ENCODE results near the gene PALS2.
A peak's percentile ranks its signal among the peaks of the same experiment; 100 is the strongest.

The PALS2 gene

DNA sequence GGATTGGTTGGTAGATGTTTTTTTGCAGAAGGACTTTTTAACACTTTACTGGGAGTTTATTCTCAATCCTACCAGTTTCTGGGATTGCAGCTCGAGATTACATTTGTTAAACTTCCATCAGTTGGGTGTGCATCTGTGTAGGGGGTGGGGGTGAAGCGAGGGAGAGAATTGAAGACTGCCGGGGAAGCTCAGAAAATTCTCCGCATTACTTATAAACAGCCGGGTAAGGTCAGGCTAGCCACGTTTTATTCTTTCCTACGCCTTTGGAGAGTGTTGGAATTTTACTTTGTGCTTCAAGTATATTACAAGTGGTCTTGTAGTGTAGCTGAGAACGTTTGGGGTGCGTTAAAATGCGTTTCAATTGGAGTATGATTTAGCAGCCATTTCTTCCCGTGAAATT is 1.1 kb downstream of the PALS2 start:
- Mint-ChIP-seq H3K27me3 (no peaks in the 10 kb centered on the region), H3K27ac (peak overlapping the region; percentile 94), H3K36me3 (no peaks in the 10 kb centered on the region), H3K4me1 (ENCODE audit: low read depth) (peaks cover 52% of the 10 kb centered on the region), H3K9me3 (ENCODE audit: low read depth) (no peaks in the 10 kb centered on the region), H3K4me3 (peak overlapping the region; percentile 99)

DNA sequence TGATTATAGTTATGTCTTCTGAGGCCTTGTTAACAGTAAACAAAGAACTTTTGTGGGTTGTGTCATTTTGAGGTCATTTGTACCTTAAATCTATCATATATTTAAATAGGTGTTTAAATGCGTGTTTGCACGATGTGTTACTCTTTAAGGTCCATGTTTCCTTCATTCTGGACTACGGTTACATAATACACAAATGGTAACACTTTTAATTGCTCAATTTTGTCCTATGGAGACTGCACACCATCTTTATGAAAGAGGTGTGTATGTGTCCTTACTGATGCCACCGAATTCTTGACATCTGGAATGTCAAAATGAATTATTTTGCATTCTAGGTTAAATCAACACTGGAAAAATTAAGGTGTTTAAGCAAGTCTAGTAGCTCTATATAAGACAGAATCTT is 1.7 kb downstream of the PALS2 start:
- Mint-ChIP-seq H3K9me3 (ENCODE audit: low read depth) (no peaks in the 10 kb centered on the region), H3K27ac (peak overlapping the region; percentile 94), H3K36me3 (no peaks in the 10 kb centered on the region), H3K4me1 (ENCODE audit: low read depth) (peaks cover 56% of the 10 kb centered on the region), H3K27me3 (no peaks in the 10 kb centered on the region), H3K4me3 (peak overlapping the region; percentile 99)

DNA sequence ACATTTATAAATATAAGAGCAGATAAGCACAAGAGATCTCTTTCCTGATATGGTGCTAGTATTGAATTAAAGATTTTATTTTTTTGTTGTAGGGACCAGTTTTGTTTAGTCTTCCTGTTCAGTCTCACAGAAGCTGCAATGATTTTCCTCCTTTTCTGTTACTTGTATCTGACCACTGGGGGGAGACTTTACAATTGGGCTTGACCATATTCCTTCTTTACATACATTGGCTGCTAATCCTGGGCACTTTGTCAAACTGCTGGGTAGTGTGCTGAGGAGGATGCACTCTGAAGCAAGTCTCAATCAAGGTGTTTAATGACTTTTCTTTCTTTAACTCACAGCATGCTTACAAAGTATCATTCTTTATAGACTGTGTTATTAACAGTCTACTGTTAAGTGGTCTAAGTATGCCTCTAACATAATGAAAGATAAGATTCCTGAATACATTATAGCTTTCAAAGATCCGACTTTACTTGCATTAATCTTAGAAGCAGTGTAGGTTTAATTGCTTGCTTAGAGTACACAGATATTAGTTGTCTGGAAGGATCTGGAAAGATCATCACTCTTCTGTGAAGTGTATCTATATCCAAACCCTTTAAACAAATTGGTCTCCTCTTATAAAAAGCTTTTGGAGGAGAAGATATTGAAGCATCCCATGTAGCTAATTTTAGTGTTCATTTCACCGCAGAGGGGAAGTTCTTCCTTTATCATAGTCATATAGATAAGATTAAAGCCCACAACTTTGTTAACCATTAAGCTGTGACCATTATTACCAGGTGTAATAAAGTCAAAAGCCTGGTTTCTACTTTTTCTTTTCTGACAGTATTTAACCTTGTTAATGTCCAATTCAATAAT is 3.1 kb downstream of the PALS2 start:
- Mint-ChIP-seq H3K27me3 (no peaks in the 10 kb centered on the region), H3K4me3 (peak overlapping the region; percentile 44), H3K4me1 (ENCODE audit: low read depth) (peaks cover 56% of the 10 kb centered on the region), H3K9me3 (ENCODE audit: low read depth) (no peaks in the 10 kb centered on the region), H3K27ac (no peak overlapping the region), H3K36me3 (no peaks in the 10 kb centered on the region)

DNA sequence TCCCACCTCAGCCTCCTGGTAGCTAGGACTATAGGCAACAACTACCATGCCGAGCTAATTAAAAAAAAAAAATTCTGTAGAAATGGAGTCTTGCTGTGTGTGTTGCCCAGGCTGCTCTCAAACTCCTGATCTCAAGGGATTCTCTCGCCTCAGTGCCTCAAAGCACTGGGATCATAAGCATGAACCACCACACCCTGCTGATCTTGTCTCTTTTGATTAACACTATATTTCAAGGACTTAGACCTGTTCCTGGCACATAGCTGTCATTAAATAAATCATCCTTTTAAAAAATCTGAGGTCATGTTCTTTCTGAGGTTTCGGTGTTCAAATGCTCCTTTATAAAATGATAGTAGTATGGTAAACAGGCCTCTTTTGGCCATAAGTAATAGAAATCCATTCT is 4.8 kb downstream of the PALS2 start:
- no peaks in the 10 kb centered on the region for H3K27me3 Mint-ChIP-seq
- peaks cover 46% of the 10 kb centered on the region for H3K4me1 Mint-ChIP-seq (ENCODE audit: low read depth)
- H3K9me3 Mint-ChIP-seq (ENCODE audit: low read depth), result no peaks in the 10 kb centered on the region
- H3K36me3 Mint-ChIP-seq, result no peaks in the 10 kb centered on the region
- H3K4me3 Mint-ChIP-seq, result no peak overlapping the region
- no peak overlapping the region for H3K27ac Mint-ChIP-seq

DNA sequence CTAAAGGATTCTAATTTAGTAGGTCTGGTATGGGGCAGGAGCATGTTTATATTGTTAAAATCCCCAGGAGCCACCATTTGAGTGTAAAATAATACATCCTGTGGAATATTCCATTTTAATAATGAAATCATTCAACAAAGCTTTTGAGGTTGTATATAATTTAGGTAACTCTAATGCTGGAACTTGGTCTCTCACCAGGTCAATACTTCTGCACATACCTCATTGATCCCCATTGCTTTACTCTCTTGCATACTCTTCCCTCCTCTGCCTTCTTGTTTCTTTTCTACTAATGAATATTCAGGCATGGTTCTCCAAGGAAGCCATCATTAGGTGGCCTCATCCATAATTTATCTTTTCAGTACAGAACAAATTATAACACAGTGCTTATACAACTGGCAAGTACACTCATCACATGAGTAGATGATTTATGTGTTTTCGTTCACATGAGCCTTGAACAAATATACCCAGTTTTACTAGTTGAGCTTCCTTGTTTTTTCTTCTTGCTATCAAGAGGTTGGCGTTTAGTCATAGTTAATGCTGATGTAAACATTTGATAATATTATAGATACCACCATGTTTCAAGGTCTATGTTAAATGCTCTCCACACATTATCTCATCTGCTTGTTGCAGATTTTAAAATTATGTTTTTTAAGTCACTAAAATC is 7.2 kb downstream of the PALS2 start:
- Mint-ChIP-seq H3K36me3 (no peaks in the 10 kb centered on the region), H3K9me3 (ENCODE audit: low read depth) (no peaks in the 10 kb centered on the region), H3K27ac (no peak overlapping the region), H3K4me3 (no peak overlapping the region), H3K27me3 (no peaks in the 10 kb centered on the region), H3K4me1 (ENCODE audit: low read depth) (peaks cover 34% of the 10 kb centered on the region)

DNA sequence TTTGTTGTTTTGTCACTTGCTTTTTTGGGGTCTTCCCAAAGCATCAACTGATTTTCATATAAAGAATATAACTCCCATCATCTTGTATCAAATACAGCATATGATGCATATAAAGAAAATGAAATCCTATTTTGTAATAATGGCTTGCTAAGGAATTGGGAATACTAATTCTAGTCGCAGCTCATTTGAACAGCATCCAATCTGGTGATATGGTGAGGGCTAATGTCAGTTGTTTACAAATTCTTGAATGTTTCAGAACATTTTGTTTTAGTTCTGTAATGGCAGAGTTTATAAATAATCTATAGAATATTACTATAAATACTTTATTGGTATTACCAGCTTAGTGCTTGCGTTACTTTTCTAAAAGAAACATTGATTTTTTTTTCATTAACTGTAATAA is 8.9 kb downstream of the PALS2 start:
- H3K27me3 Mint-ChIP-seq, result no peaks in the 10 kb centered on the region
- H3K4me1 Mint-ChIP-seq (ENCODE audit: low read depth), result peaks cover 29% of the 10 kb centered on the region
- H3K4me3 Mint-ChIP-seq, result no peak overlapping the region
- H3K36me3 Mint-ChIP-seq, result no peaks in the 10 kb centered on the region
- no peaks in the 10 kb centered on the region for H3K9me3 Mint-ChIP-seq (ENCODE audit: low read depth)
- H3K27ac Mint-ChIP-seq, result no peak overlapping the region

DNA sequence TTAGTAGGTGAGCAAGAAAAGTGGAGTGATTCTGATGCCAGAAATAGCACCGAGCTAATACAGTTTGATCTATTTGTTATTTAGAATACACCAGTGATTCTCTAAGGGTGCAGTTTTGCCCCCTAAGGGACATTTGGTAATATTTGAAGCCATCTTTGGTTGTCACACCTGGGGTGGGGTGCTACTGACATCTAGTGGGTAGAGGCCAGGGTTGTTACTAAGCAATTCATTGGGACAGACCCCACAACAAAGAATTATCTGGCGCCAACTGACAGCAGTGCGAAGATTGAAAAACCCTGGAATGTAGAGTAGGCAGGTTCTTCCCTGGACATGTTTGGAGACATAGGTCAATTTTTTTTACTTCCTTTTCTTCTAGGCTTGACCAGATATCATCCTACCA is 14.6 kb downstream of the PALS2 start:
- no peak overlapping the region for H3K27ac Mint-ChIP-seq
- no peaks in the 10 kb centered on the region for H3K9me3 Mint-ChIP-seq (ENCODE audit: low read depth)
- peaks cover 28% of the 10 kb centered on the region for H3K4me1 Mint-ChIP-seq (ENCODE audit: low read depth)
- H3K4me3 Mint-ChIP-seq, result no peak overlapping the region
- H3K36me3 Mint-ChIP-seq, result no peaks in the 10 kb centered on the region
- H3K27me3 Mint-ChIP-seq, result no peaks in the 10 kb centered on the region

DNA sequence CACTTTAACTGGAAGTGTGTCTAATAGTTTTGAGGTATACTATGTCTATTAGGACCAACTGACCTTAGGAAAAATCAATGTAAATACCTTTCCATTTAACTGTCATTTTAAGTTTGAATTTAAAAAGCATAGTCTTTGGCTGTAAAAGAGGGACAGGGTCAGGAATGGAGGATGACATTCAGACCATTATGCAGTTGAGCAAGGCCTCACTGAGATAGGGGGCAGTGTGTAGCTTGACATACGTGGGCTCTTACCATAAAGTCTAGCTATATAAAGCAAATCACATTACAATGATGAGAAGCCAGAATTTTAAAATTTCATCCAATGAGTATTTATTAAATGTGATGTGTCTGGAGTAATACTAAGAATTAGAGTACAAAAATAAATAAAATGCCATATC is 17.9 kb downstream of the PALS2 start:
- no peak overlapping the region for H3K4me3 Mint-ChIP-seq
- peaks cover 6% of the 10 kb centered on the region for H3K36me3 Mint-ChIP-seq
- no peak overlapping the region for H3K27ac Mint-ChIP-seq
- no peaks in the 10 kb centered on the region for H3K9me3 Mint-ChIP-seq (ENCODE audit: low read depth)
- peaks cover 36% of the 10 kb centered on the region for H3K4me1 Mint-ChIP-seq (ENCODE audit: low read depth)
- no peaks in the 10 kb centered on the region for H3K27me3 Mint-ChIP-seq

DNA sequence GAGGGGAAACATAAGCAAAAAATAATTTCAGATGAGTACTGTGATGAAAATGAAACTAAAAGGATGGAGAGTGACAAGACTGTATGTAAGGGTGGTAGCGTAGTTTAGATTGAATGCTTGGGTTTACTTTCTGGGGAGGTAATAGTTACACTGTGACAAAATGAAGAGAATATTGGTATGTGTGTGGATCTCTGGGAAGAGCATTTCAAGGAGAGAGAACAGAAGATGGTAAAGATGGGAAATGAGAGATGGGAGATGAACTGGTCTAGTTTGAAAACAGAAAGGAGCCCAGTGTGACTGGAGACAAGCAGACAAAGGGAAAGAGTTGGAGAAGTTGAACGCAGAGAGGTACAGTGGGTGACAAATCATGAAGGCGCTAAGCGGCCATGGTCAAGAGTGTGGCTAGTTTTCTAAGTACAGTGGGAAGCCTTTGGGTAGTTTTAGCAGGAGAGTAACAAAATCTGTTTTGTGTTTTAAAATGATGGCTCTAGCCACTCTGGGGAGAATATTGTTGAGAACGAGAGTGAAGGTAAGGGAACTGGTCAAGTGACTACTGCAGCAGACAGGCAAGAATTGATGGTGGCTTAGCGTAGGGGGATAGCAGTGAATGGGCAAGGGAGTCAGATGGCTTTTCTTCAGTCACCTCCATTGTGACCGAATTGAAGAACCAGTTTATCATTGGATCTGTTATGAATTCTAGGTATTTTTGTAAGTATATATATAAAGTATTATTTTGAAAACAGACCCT is 22.6 kb downstream of the PALS2 start:
- Mint-ChIP-seq H3K4me1 (ENCODE audit: low read depth) (peaks cover 18% of the 10 kb centered on the region), H3K36me3 (peaks cover 6% of the 10 kb centered on the region), H3K27me3 (no peaks in the 10 kb centered on the region), H3K27ac (no peak overlapping the region), H3K9me3 (ENCODE audit: low read depth) (no peaks in the 10 kb centered on the region), H3K4me3 (no peak overlapping the region)

DNA sequence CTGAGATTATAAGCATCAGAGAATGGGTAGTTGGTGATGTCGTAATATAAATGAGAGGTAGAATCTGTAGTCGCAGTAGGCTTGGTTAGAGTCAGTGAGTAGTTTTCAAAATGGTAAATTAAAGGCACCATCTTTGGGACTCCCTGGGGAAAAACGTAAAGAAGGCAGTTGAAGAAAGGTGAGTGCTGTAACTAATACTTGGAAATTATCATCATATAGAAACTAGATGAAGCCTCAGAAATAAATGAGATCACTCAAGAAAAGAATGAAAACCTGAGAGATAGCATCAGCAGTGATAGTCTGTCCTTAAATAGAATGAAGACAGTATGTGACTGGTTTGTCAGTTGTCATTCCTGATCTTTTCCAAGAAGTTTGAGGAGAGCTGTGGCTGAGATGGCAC is 23.8 kb downstream of the PALS2 start:
- Mint-ChIP-seq H3K27ac (no peak overlapping the region), H3K4me3 (no peak overlapping the region), H3K36me3 (peaks cover 10% of the 10 kb centered on the region), H3K27me3 (no peaks in the 10 kb centered on the region), H3K4me1 (ENCODE audit: low read depth) (peaks cover 17% of the 10 kb centered on the region), H3K9me3 (ENCODE audit: low read depth) (peaks cover 2% of the 10 kb centered on the region)

DNA sequence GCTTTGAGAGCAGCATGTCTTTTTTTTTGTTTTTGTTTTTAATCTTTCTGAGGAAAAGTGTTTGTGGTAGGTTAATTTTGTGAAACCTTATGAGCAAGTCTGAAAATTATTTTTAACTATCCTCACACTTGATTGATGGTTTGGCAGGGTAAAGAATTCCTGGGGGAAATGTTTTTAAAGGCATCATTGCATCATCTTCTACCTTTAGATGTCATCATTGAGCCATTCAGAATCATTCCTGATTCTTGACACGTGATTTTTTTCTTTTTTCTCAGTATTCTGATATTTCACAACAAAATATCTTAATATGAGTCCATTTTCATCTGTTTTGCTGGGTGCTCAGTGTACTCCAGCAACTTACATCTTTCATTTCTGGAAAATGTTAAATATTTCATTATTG is 28.3 kb downstream of the PALS2 start:
- Mint-ChIP-seq H3K4me3 (no peak overlapping the region), H3K9me3 (ENCODE audit: low read depth) (peaks cover 9% of the 10 kb centered on the region)

DNA sequence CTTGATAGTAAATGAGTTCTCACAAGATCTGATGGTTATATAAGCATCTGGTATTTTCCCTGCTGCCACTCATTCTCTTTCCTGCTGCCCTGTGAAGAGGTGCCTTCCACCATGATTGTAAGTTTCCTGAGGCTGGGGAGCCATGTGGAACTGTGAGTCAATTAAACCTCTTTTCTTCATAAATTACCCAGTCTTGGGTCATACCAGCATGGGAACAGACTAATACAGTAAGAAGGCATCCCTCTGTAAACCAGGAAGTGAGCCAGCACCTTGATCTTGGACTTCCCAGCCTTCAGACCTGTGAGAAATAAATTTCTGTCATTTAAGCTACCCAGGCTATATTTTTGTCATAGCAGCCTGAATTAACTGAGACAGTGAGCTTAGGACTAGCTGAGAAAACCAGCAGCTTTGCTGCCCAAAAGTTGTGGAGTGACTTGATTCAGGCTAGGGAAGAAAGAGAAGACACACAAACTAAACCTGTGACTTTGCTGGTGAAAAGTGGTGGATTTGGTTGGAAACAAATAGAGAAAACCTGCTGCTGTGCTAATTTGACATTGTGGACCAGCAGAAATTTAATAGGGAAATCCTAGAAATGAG is 29.7 kb downstream of the PALS2 start:
- Mint-ChIP-seq H3K27me3 (no peaks in the 10 kb centered on the region), H3K4me3 (no peak overlapping the region), H3K9me3 (ENCODE audit: low read depth) (peaks cover 9% of the 10 kb centered on the region), H3K27ac (no peak overlapping the region), H3K4me1 (ENCODE audit: low read depth) (peaks cover 20% of the 10 kb centered on the region), H3K36me3 (peaks cover 8% of the 10 kb centered on the region)

More for the DNA sequence above, 28.3 kb downstream of the PALS2 start:
- H3K27ac Mint-ChIP-seq, result peak overlapping the region; percentile 55
- H3K4me1 Mint-ChIP-seq (ENCODE audit: low read depth), result peaks cover 17% of the 10 kb centered on the region
- H3K27me3 Mint-ChIP-seq, result no peaks in the 10 kb centered on the region
- peaks cover 8% of the 10 kb centered on the region for H3K36me3 Mint-ChIP-seq

DNA sequence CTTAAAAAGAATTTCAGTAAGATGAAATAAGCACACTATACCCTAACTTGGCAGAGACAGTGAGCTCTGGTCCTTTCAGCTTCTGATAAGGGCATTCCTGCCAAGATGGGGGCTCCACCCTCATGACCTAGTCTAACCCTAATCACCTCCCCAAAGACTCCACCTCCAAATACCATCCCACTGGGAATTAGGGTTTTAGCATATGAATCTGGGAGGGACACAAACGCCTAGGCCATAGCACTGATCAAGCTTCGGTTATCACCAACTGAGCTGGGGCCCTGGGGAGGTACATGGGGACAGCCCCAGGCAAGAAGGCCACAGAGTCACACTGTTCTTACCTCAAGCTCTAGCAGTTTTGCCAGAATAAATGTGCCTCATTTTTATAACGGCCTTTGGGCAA is 31.4 kb downstream of the PALS2 start:
- no peak overlapping the region for H3K4me3 Mint-ChIP-seq
- H3K36me3 Mint-ChIP-seq, result peaks cover 8% of the 10 kb centered on the region
- H3K27ac Mint-ChIP-seq, result no peak overlapping the region
- peaks cover 9% of the 10 kb centered on the region for H3K9me3 Mint-ChIP-seq (ENCODE audit: low read depth)
- H3K4me1 Mint-ChIP-seq (ENCODE audit: low read depth), result peaks cover 33% of the 10 kb centered on the region
- H3K27me3 Mint-ChIP-seq, result no peaks in the 10 kb centered on the region

DNA sequence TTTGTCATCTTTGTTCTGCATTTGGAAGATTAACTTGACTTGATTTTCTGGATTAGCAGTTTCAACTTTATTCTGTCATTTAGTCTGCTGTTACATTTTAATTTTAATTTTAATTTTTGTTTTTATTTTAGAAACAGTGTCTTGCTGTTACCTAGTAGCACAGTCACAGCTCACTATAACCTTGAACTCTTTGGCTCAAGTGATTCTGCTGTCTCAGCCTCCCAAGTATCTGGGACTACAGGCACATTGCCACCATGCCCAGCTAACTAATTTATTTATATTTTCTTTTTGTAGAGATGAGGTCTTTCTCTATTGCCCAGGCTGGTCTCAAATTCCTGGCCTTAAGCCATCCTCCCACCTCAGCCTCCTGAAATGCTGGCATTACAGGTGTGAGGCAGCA is 35.3 kb downstream of the PALS2 start:
- Mint-ChIP-seq H3K36me3 (peaks cover 12% of the 10 kb centered on the region), H3K4me3 (no peak overlapping the region), H3K9me3 (ENCODE audit: low read depth) (peaks cover 4% of the 10 kb centered on the region), H3K4me1 (ENCODE audit: low read depth) (peaks cover 30% of the 10 kb centered on the region), H3K27ac (peak overlapping the region; percentile 2), H3K27me3 (no peaks in the 10 kb centered on the region)

DNA sequence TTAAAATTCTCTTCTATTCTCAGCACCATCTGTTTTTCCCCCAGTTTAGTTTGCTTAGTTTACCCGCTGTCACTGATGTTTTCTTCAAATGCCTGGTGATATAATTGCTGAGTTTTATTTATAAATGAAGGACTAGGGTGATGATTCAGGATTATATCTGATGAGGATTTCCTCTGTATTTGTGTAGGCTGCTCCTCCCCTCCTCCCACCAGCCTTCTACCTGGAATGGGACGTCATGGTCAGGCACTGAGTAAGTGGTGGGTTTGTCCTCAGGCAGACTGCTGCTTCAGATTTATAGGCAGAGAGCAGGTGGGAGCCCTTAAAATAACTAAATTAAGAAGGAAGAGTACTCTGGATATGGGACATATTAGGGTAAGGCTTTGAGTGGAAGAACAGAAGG is 35.8 kb downstream of the PALS2 start:
- peaks cover 7% of the 10 kb centered on the region for H3K9me3 Mint-ChIP-seq (ENCODE audit: low read depth)
- H3K27me3 Mint-ChIP-seq, result no peaks in the 10 kb centered on the region
- H3K27ac Mint-ChIP-seq, result no peak overlapping the region
- H3K4me3 Mint-ChIP-seq, result no peak overlapping the region
- H3K4me1 Mint-ChIP-seq (ENCODE audit: low read depth), result peaks cover 30% of the 10 kb centered on the region
- peaks cover 15% of the 10 kb centered on the region for H3K36me3 Mint-ChIP-seq
